ENCODE results near the gene ANKRD23.

Gene ANKRD23

DNA sequence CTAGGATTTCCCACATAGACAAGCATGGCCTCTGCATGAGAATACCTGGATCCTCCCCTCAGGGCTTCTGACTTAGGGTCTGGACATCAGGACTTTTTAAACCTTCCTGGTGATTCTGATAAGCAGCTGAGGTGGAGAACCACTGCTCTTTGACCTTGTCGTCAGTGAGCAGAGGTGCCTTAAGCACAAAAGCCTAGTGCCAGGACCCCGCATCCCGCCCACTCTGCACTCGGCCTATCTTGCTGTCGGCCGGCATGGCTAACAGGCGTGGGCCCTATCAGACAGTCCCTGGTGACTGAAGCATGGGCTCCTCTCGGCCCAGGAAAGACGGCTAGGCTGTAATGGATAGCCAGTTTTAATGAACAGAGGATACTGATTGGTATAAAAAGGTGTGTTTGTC lies 6.2 kb downstream of the ANKRD23 start:
- Histone ChIP-seq H3K27me3 (peaks cover 9% of the 10 kb centered on the region), H3K4me1 (ENCODE audit: control insufficient read depth in 1 of 2, insufficient read depth in 1 of 2, low read depth in 1 of 2, low read length in 1 of 2) (peaks cover 7 to 10% of the 10 kb centered on the region in 2 experiments), H3K27ac (no peak overlapping the region), H3K4me3 (ENCODE audit: low read depth in 1 of 2, low read length in 1 of 2) (no peak overlapping the region), H3K36me3 (peaks cover 26% of the 10 kb centered on the region), H3K9me3 (no peaks in the 10 kb centered on the region)
- TF ChIP-seq, protein P1, sequence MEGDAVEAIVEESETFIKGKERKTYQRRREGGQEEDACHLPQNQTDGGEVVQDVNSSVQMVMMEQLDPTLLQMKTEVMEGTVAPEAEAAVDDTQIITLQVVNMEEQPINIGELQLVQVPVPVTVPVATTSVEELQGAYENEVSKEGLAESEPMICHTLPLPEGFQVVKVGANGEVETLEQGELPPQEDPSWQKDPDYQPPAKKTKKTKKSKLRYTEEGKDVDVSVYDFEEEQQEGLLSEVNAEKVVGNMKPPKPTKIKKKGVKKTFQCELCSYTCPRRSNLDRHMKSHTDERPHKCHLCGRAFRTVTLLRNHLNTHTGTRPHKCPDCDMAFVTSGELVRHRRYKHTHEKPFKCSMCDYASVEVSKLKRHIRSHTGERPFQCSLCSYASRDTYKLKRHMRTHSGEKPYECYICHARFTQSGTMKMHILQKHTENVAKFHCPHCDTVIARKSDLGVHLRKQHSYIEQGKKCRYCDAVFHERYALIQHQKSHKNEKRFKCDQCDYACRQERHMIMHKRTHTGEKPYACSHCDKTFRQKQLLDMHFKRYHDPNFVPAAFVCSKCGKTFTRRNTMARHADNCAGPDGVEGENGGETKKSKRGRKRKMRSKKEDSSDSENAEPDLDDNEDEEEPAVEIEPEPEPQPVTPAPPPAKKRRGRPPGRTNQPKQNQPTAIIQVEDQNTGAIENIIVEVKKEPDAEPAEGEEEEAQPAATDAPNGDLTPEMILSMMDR (IDR thresholded peaks at IDR 0.05), result no peak

DNA sequence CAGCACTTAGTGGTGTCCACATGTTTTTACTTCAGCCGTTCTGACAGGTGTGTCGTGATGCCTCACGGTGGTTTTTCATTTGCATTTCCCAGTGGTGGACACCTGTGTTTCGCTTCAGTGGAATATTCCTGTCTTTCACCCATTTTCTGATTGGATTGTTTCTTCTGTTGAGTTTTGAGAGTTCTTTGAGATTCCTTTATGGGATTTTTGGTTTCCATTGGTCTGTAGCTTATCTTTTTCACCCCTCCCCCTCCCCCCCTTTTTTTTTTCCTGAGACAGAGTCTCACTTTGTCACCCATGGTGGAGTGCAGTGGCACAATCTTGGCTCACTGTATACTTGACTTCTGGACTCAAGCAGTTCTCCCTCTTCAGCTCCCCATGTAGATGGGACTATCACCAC lies 8.0 kb downstream of the ANKRD23 start:
- Histone ChIP-seq H3K27ac (no peak overlapping the region), H3K4me3 (ENCODE audit: low read depth in 1 of 2, low read length in 1 of 2) (no peak overlapping the region), H3K4me1 (ENCODE audit: control insufficient read depth in 1 of 2, insufficient read depth in 1 of 2, low read depth in 1 of 2, low read length in 1 of 2) (peaks cover 7 to 10% of the 10 kb centered on the region in 2 experiments), H3K27me3 (peaks cover 9% of the 10 kb centered on the region), H3K9me3 (no peaks in the 10 kb centered on the region), H3K36me3 (peaks cover 44% of the 10 kb centered on the region)
- TF ChIP-seq, protein P1 (IDR thresholded peaks at IDR 0.05), result no peak

DNA sequence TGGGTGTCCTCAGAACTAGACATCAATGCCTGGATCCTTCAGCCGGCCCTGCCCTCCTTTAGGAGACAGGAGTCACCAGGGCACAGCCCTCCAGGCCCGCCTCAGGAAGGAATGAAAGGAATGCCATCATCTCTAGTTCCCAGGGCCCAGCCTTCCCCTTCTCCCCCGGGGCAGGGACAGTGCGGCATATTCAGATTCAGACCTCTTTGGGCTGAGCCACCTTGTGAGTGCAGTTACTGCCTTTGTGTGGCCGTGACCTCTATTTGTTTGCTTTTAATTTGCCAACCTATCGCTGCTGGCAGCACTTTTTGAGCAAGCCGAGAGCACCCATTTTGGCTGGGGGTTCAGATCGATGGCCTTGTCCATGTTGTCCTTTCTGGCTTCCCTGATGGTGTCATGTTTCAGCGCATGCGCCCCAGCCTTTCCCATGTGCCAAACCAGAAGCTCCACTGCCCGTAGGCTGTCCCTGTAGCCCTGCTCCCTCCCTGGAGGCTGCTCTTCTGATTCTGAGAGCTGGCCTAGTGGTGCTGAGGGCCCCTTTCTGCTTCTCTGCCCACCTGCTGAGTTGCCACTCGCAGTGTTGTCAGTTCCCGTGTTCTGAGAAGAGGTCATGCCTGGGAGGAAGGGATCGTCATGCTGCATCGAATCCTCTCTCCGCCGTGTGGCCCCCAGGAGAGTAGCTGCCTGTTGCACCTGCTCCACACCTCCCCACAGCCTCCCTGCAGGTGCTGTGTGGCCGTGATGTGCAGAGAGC lies 10.9 kb downstream of the ANKRD23 start:
- no peak overlapping the region for H3K27ac ChIP-seq
- no peak overlapping the region for H3K4me3 ChIP-seq (ENCODE audit: low read depth in 1 of 2, low read length in 1 of 2)
- no peaks in the 10 kb centered on the region for H3K27me3 ChIP-seq
- peaks cover 73% of the 10 kb centered on the region for H3K36me3 ChIP-seq
- TF ChIP-seq, protein P1 (IDR thresholded peaks at IDR 0.05), result no peak
- no peaks in the 10 kb centered on the region for H3K9me3 ChIP-seq
- no peaks in the 10 kb centered on the region for H3K4me1 ChIP-seq (ENCODE audit: control insufficient read depth in 1 of 2, insufficient read depth in 1 of 2, low read depth in 1 of 2, low read length in 1 of 2)

DNA sequence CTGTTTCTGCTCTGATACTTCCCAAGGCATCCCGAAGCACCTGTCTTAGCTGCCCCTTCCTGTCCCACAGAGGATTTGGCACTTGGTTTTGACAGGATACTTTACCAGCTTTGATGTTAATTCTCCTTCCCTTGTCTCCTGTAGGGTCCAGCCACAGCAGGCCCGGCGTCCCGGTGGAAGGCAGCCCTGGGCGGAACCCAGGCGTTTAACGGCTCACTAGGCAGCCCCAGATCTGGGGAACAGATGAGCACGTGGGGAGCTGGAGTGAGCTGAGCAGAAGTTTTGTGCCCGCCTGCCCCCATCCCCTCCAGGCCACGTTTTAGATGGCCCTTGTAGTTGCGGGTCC lies 11.4 kb downstream of the ANKRD23 start:
- no peak overlapping the region for H3K27ac ChIP-seq
- no peaks in the 10 kb centered on the region for H3K4me1 ChIP-seq (ENCODE audit: control insufficient read depth in 1 of 2, insufficient read depth in 1 of 2, low read depth in 1 of 2, low read length in 1 of 2)
- TF ChIP-seq, protein P1 (IDR thresholded peaks at IDR 0.05), result no peak
- no peaks in the 10 kb centered on the region for H3K27me3 ChIP-seq
- peaks cover 78% of the 10 kb centered on the region for H3K36me3 ChIP-seq
- no peak overlapping the region for H3K4me3 ChIP-seq (ENCODE audit: low read depth in 1 of 2, low read length in 1 of 2)
- H3K9me3 ChIP-seq, result no peaks in the 10 kb centered on the region

DNA sequence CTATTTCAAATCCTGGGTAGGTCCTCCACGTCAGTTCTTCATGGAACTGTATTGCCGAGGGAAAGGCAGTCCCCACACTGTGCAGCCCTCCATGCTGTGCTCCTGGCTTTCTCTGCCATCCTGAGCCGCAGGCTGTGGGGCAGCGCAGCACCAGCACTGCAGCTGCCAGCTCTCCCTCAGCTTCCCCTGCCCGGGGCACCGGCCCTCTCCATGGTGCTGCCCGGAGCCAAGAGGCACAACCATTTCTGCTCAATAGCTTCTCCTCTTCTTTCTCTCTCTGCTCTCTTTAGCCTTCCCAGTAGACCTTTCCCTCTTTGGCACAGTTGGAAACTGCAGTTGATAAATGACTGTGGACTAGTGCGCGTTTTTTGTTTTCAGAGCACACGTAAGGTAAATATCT lies 12.1 kb downstream of the ANKRD23 start:
- Histone ChIP-seq H3K27ac (no peak overlapping the region), H3K9me3 (no peaks in the 10 kb centered on the region), H3K4me3 (ENCODE audit: low read depth in 1 of 2, low read length in 1 of 2) (no peak overlapping the region), H3K36me3 (peaks cover 85% of the 10 kb centered on the region), H3K27me3 (no peaks in the 10 kb centered on the region), H3K4me1 (ENCODE audit: control insufficient read depth in 1 of 2, insufficient read depth in 1 of 2, low read depth in 1 of 2, low read length in 1 of 2) (no peaks in the 10 kb centered on the region)
- TF ChIP-seq, protein P1 (IDR thresholded peaks at IDR 0.05), result no peak
